AG10803 (cell line): ENCODE results near the gene IL12RB2.
A peak's percentile ranks its signal among the peaks of the same experiment; 100 is the strongest.

ENCODE experiments used
- DNase-seq: peaks from one replicate; pipeline ENCODE4 v3.0.0; 2010; ENCODE audit warnings: low read depth
- H3K4me3 ChIP-seq: 2 replicates; pipeline ENCODE4 v1.5.1; 2011; ENCODE audit warnings: mild to moderate bottlenecking, low read length, control low read depth
- TF ChIP-seq, protein P1 (sequence below): conservative IDR thresholded peaks from 2 replicates; pipeline ENCODE4 v1.5.1; 2011; ENCODE audit warnings: mild to moderate bottlenecking, low read length, control low read depth, inconsistent platforms

Gene IL12RB2, protein sequence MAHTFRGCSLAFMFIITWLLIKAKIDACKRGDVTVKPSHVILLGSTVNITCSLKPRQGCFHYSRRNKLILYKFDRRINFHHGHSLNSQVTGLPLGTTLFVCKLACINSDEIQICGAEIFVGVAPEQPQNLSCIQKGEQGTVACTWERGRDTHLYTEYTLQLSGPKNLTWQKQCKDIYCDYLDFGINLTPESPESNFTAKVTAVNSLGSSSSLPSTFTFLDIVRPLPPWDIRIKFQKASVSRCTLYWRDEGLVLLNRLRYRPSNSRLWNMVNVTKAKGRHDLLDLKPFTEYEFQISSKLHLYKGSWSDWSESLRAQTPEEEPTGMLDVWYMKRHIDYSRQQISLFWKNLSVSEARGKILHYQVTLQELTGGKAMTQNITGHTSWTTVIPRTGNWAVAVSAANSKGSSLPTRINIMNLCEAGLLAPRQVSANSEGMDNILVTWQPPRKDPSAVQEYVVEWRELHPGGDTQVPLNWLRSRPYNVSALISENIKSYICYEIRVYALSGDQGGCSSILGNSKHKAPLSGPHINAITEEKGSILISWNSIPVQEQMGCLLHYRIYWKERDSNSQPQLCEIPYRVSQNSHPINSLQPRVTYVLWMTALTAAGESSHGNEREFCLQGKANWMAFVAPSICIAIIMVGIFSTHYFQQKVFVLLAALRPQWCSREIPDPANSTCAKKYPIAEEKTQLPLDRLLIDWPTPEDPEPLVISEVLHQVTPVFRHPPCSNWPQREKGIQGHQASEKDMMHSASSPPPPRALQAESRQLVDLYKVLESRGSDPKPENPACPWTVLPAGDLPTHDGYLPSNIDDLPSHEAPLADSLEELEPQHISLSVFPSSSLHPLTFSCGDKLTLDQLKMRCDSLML

DNA sequence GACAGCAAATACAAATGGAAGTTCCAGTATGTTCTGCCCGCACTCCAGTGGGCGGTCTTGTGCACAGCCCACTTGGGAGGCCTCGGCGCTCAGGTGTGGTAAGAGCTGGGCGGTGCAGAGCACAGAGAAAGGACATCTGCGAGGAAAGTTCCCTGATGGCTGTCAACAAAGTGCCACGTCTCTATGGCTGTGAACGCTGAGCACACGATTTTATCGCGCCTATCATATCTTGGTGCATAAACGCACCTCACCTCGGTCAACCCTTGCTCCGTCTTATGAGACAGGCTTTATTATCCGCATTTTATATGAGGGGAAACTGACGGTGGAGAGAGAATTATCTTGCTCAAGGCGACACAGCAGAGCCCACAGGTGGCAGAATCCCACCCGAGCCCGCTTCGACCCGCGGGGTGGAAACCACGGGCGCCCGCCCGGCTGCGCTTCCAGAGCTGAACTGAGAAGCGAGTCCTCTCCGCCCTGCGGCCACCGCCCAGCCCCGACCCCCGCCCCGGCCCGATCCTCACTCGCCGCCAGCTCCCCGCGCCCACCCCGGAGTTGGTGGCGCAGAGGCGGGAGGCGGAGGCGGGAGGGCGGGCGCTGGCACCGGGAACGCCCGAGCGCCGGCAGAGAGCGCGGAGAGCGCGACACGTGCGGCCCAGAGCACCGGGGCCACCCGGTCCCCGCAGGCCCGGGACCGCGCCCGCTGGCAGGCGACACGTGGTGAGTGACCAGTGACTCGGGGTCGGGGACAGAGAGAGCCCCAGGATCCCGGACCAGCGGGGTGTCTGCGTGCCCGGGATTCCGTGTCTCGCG, at the start of gene IL12RB2:
TSS of gene IL12RB2 (plus strand) at position 623 of the 810 bp plus-strand sequence. CDS start 12,496 bp downstream, outside the sequence.
- TF ChIP-seq, protein P1, sequence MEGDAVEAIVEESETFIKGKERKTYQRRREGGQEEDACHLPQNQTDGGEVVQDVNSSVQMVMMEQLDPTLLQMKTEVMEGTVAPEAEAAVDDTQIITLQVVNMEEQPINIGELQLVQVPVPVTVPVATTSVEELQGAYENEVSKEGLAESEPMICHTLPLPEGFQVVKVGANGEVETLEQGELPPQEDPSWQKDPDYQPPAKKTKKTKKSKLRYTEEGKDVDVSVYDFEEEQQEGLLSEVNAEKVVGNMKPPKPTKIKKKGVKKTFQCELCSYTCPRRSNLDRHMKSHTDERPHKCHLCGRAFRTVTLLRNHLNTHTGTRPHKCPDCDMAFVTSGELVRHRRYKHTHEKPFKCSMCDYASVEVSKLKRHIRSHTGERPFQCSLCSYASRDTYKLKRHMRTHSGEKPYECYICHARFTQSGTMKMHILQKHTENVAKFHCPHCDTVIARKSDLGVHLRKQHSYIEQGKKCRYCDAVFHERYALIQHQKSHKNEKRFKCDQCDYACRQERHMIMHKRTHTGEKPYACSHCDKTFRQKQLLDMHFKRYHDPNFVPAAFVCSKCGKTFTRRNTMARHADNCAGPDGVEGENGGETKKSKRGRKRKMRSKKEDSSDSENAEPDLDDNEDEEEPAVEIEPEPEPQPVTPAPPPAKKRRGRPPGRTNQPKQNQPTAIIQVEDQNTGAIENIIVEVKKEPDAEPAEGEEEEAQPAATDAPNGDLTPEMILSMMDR = no peak
- no peak within 1 kb of the TSS for H3K4me3 ChIP-seq
- no peak for DNase-seq

DNA sequence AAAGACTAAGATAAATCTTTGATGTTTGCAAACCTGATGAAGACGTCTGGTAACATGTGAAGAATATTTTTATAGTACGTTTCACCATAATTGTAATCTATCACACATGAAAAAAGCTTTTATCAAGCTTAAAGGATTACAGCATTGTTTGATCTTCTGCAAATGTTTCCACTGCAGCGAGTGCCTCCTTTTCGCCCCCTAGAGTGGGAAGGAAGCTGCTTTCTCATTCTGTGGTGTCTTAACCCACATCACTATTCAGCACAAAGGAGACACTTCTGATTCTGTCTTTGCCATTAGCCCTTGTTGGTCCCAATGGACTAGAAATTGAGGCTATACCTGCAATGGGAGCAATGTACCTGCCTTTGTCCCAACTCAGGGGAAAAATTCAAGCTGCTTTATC, 46.0 kb upstream of the IL12RB2 start:
- no peak for DNase-seq
- H3K4me3 ChIP-seq = no peak overlapping the region
- TF ChIP-seq, protein P1 = peak; percentile 29; the same call in 1 of the 2 replicates

DNA sequence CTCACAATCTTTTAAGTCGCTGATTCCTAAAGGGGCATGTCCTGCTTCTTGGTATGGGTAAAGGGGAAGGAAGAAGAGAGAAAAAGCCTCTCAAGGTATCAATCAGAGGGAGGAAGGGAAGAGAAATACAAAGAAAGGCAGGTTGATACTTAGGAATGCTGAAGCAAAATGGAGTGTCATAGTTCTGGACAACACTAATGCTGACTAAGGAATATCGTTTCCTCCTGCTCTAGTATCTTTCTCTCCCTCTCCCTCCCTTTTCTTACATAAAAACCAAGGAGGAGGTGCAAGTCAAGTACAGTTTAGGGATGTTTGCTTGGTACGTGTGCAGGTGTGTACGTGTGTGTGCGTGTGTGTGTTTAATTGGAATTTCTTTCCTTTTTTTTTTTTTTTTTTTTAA, 44.9 kb upstream of the IL12RB2 start:
- no peak overlapping the region for H3K4me3 ChIP-seq
- no peak for DNase-seq
- TF ChIP-seq, protein P1 = no peak

DNA sequence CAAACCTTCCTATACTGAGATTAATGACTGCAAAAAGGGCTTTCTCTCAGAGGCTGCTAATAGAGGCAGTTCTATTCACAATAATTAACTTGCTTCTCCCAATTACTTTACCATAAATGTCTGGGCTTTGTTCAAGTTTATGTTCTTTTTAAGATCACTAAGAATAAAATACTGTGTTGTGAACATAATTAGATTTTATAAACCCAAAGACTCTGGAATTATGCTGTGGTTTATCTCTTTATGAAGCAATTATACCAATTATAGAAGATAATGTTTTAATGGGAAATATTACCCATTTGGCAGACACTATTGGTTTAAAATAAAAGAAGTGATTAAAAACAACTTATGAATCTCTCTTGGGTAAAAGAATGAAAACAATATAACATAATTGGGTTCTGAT, 43.5 kb upstream of the IL12RB2 start:
- TF ChIP-seq, protein P1 = no peak
- no peak for DNase-seq
- no peak overlapping the region for H3K4me3 ChIP-seq

DNA sequence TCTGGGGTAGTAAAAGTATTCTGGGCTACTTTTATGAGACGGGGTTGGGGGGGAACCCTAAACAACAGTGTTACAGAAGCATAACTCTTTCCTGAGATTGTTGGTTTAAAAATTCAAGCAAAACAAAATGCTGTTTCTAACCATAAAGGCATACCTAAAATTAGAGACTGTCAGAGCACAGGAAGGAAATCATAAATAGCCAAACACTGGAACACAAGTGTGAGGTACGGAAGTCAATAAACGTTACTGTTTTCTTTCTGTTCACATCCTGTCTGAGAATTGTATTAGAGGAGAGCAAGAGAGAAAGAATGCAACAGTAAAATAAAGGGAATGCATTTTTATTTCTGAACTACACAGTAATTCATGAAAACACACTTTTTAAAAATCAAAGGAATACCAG, 42.8 kb upstream of the IL12RB2 start:
- H3K4me3 ChIP-seq = no peak overlapping the region
- TF ChIP-seq, protein P1 = no peak
- no peak for DNase-seq

DNA sequence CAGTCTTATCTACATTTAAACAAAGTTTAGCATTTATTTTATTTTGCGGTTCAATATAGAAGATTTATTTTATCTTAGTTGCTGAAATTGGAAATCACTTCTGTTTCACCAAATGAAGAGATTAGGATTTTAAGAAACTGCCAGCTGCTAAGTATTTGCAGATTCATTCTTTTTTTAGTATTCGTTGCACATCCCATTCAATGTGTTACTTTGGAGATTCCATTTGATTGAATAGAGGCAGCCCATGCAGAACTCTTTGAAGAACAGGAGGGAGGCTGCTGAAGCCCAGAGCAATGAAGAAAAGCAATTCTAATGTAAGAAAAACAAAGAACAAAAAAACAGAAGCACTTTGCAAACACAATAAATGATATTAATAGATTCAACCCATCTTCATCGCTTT, 38.6 kb upstream of the IL12RB2 start:
- no peak overlapping the region for H3K4me3 ChIP-seq
- DNase-seq = no peak
- TF ChIP-seq, protein P1 = no peak
